GM23338 (cell line): ENCODE data around the gene TRAF5.

Experiments used
- EZH2phosphoT487 ChIP-seq: fragments of 200-600 bp; sonication (generic); IDR thresholded peaks from one replicate; pipeline ENCODE4 v1.8.1; 2018; ENCODE audit warnings: antibody characterized with exemption; ENCODE audit not compliant: unreplicated experiment
- POLR2AphosphoS5 ChIP-seq: IDR thresholded peaks from 2 replicates; pipeline ENCODE4 v1.6.1; 2016; ENCODE audit warnings: antibody characterized with exemption, low read depth
- TF ChIP-seq, protein P1 (sequence below), 2 experiments: fragments of 200-600 bp in 1 of 2; sonication (generic) in 1 of 2; conservative IDR thresholded peaks; 2 replicates each; pipeline versions ENCODE4 v1.5.1 to v1.6.1; 2016 to 2017; ENCODE audit warnings: antibody characterized with exemption in 2 of 2, low read depth in 2 of 2, mild to moderate bottlenecking in 2 of 2, moderate library complexity in 1 of 2

- TF ChIP-seq EZH2phosphoT487 (no peak), POLR2AphosphoS5 (no peak)
- TF ChIP-seq, protein P1, sequence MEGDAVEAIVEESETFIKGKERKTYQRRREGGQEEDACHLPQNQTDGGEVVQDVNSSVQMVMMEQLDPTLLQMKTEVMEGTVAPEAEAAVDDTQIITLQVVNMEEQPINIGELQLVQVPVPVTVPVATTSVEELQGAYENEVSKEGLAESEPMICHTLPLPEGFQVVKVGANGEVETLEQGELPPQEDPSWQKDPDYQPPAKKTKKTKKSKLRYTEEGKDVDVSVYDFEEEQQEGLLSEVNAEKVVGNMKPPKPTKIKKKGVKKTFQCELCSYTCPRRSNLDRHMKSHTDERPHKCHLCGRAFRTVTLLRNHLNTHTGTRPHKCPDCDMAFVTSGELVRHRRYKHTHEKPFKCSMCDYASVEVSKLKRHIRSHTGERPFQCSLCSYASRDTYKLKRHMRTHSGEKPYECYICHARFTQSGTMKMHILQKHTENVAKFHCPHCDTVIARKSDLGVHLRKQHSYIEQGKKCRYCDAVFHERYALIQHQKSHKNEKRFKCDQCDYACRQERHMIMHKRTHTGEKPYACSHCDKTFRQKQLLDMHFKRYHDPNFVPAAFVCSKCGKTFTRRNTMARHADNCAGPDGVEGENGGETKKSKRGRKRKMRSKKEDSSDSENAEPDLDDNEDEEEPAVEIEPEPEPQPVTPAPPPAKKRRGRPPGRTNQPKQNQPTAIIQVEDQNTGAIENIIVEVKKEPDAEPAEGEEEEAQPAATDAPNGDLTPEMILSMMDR (conservative IDR thresholded peaks at IDR 0.05; ENCODE audit: low read depth in 2 of 2): no peak
Measured at GRCh38 chr1:211377539-211378450, 51.2 kb downstream of the TRAF5 start.
